Spinal cord (tissue), 10 donors: ENCODE results near the gene PDE1C. TPM values are rescaled to one million over a fixed set of nuclear protein-coding genes. Genes with fewer than 3 reads are reported as not detected.

Experiments
- DNase-seq, 6 donors: peaks; one replicate each; pipeline versions ENCODE4 v3.0.0 to v3.0.0-alpha.2; 2013 to 2015; ENCODE audit warnings: low spot score in 6 of 6, low read depth in 4 of 6
- H3K27ac ChIP-seq: one replicate; pipeline ENCODE4 v1.5.1; 2013; ENCODE audit warnings: low read depth, low read length, control low read depth
- H3K27me3 ChIP-seq: one replicate; pipeline ENCODE4 v1.6.1; 2013; ENCODE audit warnings: low read length; ENCODE audit not compliant: control insufficient read depth, insufficient read depth
- H3K36me3 ChIP-seq: one replicate; pipeline ENCODE4 v1.6.1; 2013; ENCODE audit warnings: low read length; ENCODE audit not compliant: control insufficient read depth, insufficient read depth
- H3K4me1 ChIP-seq: one replicate; pipeline ENCODE4 v1.6.1; 2013; ENCODE audit warnings: low read length; ENCODE audit not compliant: control insufficient read depth, insufficient read depth
- H3K4me3 ChIP-seq: one replicate; pipeline ENCODE4 v1.5.1; 2013; ENCODE audit warnings: low read depth, low read length, control low read depth
- H3K9me3 ChIP-seq: one replicate; pipeline ENCODE4 v1.6.1; 2013; ENCODE audit warnings: low read length; ENCODE audit not compliant: control insufficient read depth, insufficient read depth
- WGBS: methylation state at CpG from one replicate; pipeline ENCODE4 v1.1.5; 2013; ENCODE audit warnings: missing lambda C conversion rate; ENCODE audit not compliant: insufficient coverage; 5-methylcytosine and 5-hydroxymethylcytosine counted together
- polyA plus RNA-seq, 2 donors: library from polyadenylated mRNA; unstranded; fragments of 120-200 nt; gene quantifications; one replicate each; pipeline ENCODE4 v1.2.1, GENCODE V29; 2013; ENCODE audit not compliant: insufficient read length in 2 of 2
- total RNA-seq, 2 donors: library from RNA; depleted of rRNA in 1 of 2; stranded (reverse); fragments of 120-200 nt in 1 of 2; fragments of >200 nt in 1 of 2; gene quantifications; one replicate each; pipeline versions ENCODE4 v1.2.3 to v1.2.4, GENCODE V29; 2013 to 2014
- donor health status: healthy.

Gene PDE1C
- total and polyA plus RNA-seq, 4 donors = 10.6 to 24.0 (median 13.8) TPM

DNA sequence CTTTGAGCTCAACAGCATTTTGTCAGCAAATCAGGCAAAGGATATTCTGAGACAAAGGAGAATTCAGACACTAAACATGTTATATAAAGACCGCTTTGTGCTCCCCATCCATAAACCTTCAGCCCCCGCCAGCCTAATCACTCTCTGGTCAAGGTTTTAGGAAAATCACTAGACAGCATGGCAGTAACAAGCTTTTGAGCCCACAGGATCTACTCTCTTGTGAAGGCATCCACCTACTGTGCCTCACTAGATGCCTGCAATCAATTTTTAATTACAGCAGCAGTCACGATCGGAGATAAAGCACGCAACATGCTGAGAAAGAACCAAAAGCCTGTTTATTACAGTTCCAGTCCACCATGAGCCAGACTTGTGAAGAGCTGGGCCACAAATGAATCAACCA is 19.1 kb downstream of the PDE1C start:
- H3K4me1 ChIP-seq = peaks cover 2% of the 10 kb centered on the region
- H3K27ac ChIP-seq = peak overlapping the region; percentile 57
- 34% methylated on average over 5 of the region's 5 CpGs for WGBS
- H3K27me3 ChIP-seq = no peaks in the 10 kb centered on the region
- no peaks in the 10 kb centered on the region for H3K36me3 ChIP-seq
- no peak overlapping the region for H3K4me3 ChIP-seq
- no peaks in the 10 kb centered on the region for H3K9me3 ChIP-seq
- DNase-seq = peak in 2 of 6 donors; percentile 27 to 67

DNA sequence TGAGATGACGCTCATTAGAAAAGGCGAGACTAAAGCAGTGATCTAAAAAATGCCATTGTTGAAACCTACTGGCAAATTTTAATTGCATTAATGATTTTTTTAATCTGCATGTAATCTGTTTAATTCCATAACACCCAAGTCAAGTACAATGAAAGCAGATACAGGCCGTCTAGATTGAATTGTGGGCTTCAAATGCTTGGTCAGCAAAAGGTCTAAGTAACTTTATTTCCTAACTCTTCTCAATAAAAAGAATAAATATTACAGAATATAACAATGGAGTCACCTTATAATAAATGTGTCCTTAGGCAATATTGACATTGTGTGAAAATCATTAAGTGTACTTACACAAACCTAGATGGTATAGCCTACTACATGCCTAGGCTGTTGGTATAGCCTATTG is 20.6 kb downstream of the PDE1C start:
- Histone ChIP-seq H3K36me3 (no peaks in the 10 kb centered on the region), H3K27ac (no peak overlapping the region), H3K27me3 (no peaks in the 10 kb centered on the region), H3K9me3 (no peaks in the 10 kb centered on the region), H3K4me1 (no peaks in the 10 kb centered on the region), H3K4me3 (no peak overlapping the region)
- WGBS = no CpG with 5 or more reads among the region's 3 CpGs
- no peak for DNase-seq

DNA sequence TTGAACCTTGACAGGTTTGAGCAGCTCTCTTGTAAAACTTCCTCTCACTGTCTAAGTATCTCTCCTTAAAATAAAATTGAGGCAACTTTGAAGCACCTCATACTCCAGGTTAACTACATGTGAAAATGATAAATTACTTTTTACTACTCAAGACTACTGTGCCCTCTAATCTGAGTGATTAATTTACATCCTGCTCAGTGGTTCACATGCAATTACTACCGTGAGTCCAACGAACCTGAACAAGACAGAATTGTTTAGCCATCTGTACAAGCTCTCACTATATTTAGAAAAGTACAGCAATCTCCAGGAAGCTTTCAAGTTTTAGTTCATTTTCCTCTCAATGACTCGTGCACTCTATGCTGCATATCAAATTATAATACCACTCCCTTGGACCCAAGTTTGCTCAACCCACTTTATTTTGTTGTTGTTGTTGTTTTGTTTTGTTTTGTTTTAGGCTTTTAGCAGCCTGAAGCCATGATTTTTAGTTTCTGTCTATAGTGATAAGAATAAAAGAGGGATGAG is 21.2 kb downstream of the PDE1C start:
- Histone ChIP-seq H3K27me3 (no peaks in the 10 kb centered on the region), H3K4me1 (no peaks in the 10 kb centered on the region), H3K4me3 (no peak overlapping the region), H3K27ac (no peak overlapping the region), H3K36me3 (no peaks in the 10 kb centered on the region), H3K9me3 (no peaks in the 10 kb centered on the region)
- DNase-seq = peak in 1 of 6 donors; percentile 36
- no CpG with 5 or more reads among the region's 3 CpGs for WGBS

DNA sequence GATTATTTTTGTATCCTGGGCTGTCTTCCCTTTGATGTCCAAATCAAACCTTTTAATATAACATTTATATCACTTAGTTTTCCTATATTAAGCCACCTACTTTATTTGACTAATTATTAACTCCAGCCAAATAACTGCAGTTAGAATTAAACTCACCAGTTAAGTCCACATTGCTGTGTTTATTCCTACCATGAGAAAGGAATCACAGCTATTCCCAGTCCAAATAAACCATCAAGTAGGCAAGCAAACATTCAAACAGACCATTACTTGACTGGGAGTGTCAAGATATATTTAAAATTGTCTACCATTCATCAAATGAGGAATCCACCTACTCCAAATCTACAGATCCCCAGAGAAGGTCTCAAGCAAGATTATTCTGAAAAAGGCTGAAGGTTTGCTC is 22.4 kb downstream of the PDE1C start:
- no peaks in the 10 kb centered on the region for H3K4me1 ChIP-seq
- no peaks in the 10 kb centered on the region for H3K36me3 ChIP-seq
- H3K4me3 ChIP-seq = no peak overlapping the region
- no peak overlapping the region for H3K27ac ChIP-seq
- H3K9me3 ChIP-seq = no peaks in the 10 kb centered on the region
- no peaks in the 10 kb centered on the region for H3K27me3 ChIP-seq
- no peak for DNase-seq

DNA sequence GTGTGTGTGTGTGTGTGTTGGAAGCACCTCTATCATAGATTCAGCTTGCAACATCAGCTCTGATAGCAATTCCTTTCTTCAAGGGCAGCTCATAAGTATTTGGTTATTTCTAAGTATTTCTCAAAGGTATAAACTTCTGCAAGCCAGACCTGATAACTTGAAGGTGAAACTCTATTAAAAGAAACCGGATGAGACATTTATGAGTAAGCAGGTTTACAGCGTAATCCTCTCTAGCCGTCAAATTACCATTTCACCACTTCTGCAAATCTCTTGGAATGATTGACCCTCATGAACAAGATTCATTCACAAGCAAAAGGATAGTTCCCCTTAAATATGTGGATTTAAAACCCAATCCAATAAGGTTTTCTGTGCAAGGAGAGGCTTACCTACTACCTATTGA is 23.1 kb downstream of the PDE1C start:
- Histone ChIP-seq H3K4me1 (no peaks in the 10 kb centered on the region), H3K27ac (no peak overlapping the region), H3K4me3 (no peak overlapping the region), H3K9me3 (no peaks in the 10 kb centered on the region), H3K36me3 (no peaks in the 10 kb centered on the region), H3K27me3 (no peaks in the 10 kb centered on the region)
- DNase-seq = no peak
- no CpG with 5 or more reads among the region's 3 CpGs for WGBS

DNA sequence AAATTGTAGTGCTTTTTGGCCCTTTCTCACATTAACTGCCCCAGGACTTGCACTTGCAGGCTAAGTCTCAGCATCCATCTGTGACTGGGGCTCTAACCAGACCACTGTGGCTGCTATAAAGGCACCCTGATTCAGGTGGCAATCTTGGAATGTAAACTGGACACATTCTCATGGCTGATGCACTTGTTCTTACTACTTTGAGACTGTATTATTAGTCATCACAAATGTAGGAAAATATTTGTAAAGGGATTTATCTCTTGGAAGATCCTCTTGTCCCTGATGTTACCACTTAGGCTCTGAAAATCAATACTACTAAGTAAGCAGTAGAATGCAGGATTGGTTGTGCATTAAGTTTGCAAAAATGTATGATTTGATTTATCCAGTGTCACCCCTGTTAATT is 25.0 kb downstream of the PDE1C start:
- H3K27ac ChIP-seq = no peak overlapping the region

DNA sequence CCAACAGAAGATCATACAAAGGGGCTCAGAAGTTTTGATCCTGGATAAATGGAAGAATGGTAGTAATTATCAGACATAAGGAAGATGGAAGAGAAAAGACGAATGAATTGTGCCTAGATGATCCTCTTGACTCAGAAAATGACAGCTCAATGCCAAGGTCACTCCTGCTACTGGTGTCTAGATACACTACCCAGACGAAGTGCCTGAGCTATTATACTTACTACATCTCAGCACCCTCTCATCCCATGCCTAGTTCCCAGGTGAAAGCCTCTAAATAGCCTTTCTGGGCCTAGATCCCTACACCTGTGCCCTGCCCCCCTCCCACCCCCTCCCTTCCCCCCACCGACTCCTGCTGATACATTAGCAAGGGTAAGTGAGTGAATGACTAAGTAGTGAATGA is 25.5 kb downstream of the PDE1C start:
- H3K4me1 ChIP-seq = no peaks in the 10 kb centered on the region
- H3K36me3 ChIP-seq = no peaks in the 10 kb centered on the region
- H3K27me3 ChIP-seq = no peaks in the 10 kb centered on the region
- no peak for DNase-seq
- no peak overlapping the region for H3K4me3 ChIP-seq
- no peak overlapping the region for H3K27ac ChIP-seq
- no peaks in the 10 kb centered on the region for H3K9me3 ChIP-seq
- WGBS = no CpG with 5 or more reads among the region's 3 CpGs

More for the DNA sequence above, 25.0 kb downstream of the PDE1C start:
- DNase-seq = no peak
- H3K27me3 ChIP-seq = no peaks in the 10 kb centered on the region
- H3K9me3 ChIP-seq = no peaks in the 10 kb centered on the region
- no peak overlapping the region for H3K4me3 ChIP-seq
- no peaks in the 10 kb centered on the region for H3K4me1 ChIP-seq
- H3K36me3 ChIP-seq = no peaks in the 10 kb centered on the region

DNA sequence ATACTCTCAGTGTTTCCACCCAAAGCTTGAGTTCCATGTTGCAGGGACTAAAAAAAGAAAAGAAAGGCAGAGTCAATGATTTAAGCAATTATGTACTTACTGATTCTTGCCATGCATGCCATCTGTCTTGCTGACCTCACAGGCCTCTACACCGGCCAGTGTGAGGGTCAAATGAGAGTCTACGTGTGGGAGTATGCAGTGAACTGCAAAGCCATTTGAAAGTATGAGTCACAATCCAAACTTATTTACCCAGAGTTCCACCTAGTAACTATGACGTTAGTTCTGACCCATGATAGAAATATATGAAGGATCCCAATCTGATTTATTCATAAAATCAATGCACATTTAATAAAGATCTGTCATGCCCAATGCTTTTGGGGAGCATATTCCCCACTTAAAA is 26.5 kb downstream of the PDE1C start:
- Histone ChIP-seq H3K27ac (no peak overlapping the region), H3K9me3 (no peaks in the 10 kb centered on the region), H3K4me1 (no peaks in the 10 kb centered on the region), H3K36me3 (no peaks in the 10 kb centered on the region), H3K27me3 (no peaks in the 10 kb centered on the region), H3K4me3 (no peak overlapping the region)
- no CpG with 5 or more reads among the region's 3 CpGs for WGBS
- no peak for DNase-seq

DNA sequence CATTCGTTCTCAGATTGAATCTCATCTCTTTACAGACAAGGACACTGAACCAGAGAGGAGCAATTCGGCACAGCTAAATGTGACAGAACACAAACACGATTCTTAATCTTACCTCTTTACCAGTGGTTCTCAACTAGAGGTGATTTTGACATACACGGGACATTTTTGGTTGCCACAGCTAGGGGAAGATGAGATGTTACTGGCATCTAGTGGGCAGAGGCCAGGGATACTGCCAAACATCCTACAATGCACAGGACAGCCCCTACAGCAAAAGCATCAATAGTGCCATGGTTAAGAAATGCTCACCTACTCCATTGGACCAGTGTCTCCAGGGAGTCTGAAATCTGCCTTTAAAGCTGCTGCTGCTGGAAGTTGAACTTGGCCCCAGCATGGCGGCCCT is 27.3 kb downstream of the PDE1C start:
- Histone ChIP-seq H3K27ac (no peak overlapping the region), H3K4me3 (no peak overlapping the region), H3K36me3 (no peaks in the 10 kb centered on the region), H3K27me3 (no peaks in the 10 kb centered on the region), H3K9me3 (no peaks in the 10 kb centered on the region), H3K4me1 (no peaks in the 10 kb centered on the region)
- no peak for DNase-seq
- WGBS = 90% methylated on average over 2 of the region's 5 CpGs

DNA sequence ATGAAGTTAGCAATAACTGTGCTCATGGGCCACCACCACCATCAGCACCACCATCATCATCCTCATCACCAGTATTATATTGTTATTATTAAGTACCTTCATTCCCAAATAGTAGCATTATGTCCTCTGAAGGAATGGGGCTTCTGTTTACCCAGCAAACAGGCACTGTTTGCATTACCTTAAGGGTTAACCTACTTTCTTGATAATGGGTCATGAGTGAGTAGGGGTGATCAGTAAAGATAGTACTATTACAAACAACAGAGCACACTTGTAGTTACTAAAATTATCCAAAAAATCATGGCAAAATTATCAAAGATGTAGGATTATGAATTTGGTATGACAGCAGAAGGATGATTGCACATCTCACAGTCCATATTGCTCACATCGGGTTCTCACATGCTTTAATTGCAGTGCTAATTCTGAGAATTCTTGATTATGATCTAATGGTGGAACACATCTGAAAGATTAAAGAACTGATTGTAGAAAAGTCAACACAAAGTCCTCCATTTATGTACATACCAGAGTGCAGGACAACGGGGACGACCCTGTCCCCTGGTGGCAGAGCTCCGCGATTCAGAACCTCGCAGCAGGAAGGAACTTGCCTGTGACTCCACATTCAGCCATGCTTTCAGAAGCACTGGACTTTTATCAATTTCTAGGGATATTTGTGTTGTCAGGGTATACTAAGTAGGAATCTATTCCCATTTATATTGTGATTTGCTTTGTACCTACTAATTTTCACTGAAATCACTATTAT is 31.0 kb downstream of the PDE1C start:
- Histone ChIP-seq H3K4me1 (no peaks in the 10 kb centered on the region), H3K27me3 (no peaks in the 10 kb centered on the region), H3K4me3 (no peak overlapping the region), H3K9me3 (no peaks in the 10 kb centered on the region), H3K36me3 (no peaks in the 10 kb centered on the region), H3K27ac (no peak overlapping the region)
- no peak for DNase-seq
- WGBS = 55% methylated on average over 5 of the region's 6 CpGs
